ENCODE results near the gene KCNK15.

KCNK15 gene

DNA sequence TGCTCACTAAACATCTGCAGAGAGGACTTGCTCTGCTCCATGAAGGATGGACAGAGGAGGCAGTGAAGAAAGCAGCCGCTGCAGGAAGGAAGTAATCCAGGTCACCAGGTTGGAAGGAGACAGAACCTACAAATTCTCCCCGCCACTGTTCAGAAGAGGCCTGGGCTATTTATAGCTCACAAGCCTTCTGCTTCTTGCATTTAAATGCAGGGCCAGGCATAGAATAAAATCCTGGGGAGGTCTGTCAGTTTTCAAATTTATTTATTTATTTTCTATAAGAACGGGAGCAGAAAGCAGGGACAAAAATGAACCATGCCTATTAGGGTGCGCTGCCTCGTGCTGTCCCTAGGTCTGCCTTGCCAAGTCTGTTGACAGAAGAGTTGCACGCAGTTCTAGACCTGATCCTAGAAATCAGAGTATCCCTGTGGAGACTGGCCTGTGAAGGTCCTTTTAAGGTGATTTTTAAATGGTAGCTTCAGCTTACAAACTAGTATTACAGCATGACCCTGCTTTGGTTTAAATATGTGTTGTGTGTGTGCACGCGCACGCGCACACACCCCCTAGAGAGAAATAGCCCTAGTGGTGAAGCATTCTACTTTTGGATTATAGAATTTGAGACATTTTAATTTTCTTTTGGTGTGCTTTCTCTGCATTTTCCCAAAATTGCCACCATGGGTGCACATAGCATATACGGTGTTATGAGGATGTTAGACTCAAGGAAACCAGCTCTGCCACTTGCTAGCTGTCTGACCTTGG lies 45.2 kb downstream of the KCNK15 start:
- no peak for DNase-seq

DNA sequence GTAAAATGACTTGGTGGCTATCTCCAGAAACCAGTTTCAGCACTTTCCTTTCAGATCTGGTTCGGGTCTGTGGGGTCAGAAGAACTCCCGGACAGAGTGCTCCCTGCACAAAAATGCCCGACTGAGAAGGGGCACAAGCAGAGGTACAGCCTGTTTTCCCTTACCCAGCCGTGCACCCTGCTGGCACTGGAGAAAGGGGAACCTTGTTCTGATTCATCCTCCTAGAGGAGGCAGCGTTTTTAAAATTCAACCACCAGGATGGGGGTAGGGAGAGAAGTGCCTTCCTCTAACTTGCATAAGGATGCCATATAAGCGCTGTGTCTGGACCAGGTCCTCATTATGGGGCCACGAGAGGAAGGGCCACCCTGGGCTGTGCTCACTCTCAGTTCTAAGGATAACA lies 47.1 kb downstream of the KCNK15 start:
- no peak for DNase-seq

DNA sequence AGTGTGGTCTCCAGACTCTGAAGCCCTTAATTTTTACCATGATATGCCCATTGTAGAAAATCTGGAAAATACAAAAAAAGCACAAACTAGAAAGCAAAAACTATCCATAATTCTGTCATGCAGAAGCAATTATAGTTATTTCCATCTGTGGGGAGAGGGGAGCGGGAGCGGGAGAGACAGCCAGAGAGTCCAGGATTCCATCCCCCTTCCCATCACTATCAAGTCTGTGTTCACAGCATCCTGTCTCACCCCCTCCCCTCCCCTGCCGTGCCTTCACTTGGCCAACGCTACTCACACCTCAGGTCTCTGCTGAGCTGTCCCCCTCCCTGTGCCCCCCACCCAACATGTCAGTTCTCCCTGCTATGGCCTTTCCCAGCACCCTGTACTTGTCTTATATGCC lies 50.2 kb downstream of the KCNK15 start:
- no peak for DNase-seq

DNA sequence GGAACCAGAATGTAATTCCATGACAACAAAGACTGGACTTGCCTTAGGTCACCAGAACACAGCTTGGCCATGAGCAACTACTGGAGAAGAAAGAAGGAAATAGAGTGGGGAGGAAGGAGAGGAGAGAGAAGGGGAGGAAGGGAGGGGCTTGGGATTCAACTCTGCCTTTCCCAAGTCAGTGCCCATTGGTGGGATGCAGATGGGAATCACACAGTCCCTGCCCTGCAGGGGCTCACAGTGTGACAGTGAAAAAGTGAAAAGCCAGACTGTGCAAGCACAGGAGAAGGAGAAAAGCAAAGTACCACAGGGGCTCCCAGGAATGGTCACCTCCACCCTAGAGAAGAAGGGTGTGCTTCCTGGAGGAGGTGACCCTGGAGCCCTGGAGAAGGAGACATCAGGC lies 50.6 kb downstream of the KCNK15 start:
- DNase-seq, result no peak

DNA sequence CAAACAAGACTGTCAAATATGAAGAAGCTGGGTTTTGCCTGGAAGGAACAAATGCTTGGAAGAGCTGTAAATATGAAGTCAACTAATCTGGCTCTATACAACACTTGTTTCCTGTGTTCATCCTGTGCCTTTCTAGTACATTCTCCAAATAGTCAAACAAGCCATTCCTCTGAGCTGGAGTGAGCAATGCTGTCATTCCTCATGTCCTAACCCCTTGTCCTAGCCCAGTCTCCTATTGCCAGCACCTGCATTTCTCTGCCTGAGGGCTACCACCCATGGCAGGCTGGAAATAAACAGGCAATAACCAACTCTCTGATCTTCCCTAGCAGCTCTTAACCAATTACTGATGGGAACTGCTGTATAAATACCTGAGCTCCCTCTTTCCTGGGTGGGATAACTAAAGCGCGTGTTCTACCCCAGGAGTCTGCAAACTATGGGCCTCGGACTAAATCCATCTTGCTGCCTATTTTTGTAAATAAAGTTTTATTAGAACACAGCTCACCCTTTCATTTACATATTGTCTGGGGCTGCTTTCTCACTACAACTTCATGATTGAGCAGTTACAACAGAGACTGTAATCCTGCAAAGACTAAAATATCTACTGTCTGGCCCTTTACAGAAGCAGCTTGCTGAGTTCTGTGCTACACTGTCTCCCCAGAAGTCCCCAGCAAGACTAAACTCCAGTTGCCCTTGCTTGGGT lies 51.2 kb downstream of the KCNK15 start:
- DNase-seq, result no peak

DNA sequence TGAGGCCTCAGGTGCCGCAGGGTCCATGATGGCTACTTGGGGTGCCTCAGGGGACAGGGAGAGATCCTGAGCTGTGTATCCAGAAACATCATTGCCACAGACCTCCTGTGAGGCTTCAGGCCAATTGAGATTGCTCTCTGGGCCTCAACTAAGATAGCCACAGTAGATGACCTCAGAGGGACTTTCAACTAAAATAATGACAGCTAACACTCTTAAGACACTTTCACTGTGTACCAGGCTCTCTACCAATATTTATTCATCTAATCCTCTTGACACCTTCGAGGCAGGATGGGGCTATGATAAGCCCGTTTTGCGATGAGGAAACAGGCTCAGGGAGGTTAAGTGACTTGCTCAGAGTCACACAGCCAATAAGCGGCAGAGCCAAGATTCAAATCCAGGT lies 54.0 kb downstream of the KCNK15 start:
- no peak for DNase-seq

DNA sequence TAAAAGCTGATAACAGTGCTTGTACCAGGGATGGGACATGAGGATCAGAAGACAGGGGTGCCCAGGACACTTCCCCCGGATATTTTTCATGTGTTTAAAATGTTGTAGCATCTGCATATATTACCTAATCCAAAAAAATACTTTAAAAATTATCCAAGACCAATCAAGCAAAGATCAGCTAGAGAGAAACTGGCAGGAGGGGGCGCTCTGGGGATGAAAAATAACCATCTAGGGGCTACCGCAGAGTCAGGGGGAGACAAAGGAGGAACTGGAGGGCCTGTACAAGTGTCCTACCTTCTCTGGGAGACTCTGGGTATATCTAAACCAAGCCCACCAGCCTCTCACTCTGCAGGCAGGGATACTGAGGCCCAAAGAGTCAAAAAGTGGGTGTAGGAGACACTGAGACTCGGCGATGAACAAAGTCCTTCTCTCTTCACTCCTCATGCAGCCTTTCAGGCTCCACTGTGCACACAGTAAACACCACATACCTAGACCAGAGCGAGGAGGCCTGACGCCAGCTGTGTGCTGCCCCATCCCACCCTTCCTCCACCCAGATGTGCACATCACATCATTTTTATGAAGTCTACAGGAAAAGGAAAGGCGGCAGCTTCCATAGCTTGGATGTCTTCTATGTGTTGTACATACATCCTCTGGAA lies 54.9 kb downstream of the KCNK15 start:
- DNase-seq, result no peak

Data from T-helper 9 cell (primary cell).